ENCODE data around the gene SPTA1. TPM values are rescaled to one million over a fixed set of nuclear protein-coding genes. Genes with fewer than 3 reads are reported as not detected.

Gene SPTA1
- not detected for total RNA-seq

DNA sequence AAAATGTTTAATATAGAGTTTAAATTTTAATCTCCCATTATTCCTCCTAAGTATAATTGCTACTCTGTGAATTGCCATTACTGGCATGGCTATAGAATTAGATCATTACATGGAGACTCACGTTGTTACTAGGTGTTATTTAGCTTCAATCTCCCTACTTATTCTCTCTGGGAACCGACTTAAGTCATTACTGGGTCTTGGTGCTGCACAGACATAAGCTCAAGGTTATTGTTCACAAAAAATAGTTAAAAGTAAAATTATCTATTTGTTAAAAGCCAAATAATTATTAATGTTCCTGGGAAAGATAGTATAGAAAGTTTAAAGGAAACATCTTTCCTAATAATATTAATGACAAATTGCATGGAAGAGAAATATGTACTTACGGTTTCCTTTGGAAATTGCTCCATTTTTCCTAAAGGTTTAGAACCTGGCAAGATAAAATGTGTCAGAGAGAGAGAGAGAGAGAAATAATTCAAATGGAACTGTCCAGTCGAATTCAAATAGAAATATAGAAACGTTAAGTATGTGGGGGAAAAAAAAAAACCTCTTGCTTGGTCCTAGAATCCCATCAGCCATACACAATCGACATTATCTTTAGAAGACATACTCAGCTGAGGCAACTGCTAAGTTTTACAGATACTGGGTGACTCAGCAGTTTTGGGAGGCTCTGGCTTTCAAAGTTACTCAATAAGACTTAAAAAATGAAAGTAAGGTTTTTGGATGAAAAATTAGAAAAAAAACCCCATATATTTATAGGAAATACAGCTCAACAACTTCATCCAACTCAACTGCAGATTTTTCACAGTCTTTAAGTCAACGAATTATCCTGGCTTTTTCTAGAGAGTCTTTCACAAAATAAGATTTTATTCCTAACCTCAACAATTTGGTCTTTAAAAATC is at the start of gene SPTA1:
SPTA1 (minus strand) TSS at position 605 of the 899 bp plus-strand sequence; CDS start at position 407, 198 bp downstream.
- intact Hi-C loops (cut with DNase I) = no loop called here
- Histone ChIP-seq H3K36me3 (no peaks in the 10 kb centered on the region), H3K27ac (no peak within 1 kb of the TSS), H3K9me3 (no peaks in the 10 kb centered on the region), H3K4me1 (no peaks in the 10 kb centered on the region), H3K27me3 (no peaks in the 10 kb centered on the region), H3K4me3 (no peak within 1 kb of the TSS), H3K9ac (ENCODE audit: low read depth in 2 of 2, low read length in 2 of 2) (no peak within 1 kb of the TSS)
- TF ChIP-seq, protein P1, sequence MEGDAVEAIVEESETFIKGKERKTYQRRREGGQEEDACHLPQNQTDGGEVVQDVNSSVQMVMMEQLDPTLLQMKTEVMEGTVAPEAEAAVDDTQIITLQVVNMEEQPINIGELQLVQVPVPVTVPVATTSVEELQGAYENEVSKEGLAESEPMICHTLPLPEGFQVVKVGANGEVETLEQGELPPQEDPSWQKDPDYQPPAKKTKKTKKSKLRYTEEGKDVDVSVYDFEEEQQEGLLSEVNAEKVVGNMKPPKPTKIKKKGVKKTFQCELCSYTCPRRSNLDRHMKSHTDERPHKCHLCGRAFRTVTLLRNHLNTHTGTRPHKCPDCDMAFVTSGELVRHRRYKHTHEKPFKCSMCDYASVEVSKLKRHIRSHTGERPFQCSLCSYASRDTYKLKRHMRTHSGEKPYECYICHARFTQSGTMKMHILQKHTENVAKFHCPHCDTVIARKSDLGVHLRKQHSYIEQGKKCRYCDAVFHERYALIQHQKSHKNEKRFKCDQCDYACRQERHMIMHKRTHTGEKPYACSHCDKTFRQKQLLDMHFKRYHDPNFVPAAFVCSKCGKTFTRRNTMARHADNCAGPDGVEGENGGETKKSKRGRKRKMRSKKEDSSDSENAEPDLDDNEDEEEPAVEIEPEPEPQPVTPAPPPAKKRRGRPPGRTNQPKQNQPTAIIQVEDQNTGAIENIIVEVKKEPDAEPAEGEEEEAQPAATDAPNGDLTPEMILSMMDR (IDR thresholded peaks at IDR 0.05) = no peak
- DNase-seq = no peak

DNA sequence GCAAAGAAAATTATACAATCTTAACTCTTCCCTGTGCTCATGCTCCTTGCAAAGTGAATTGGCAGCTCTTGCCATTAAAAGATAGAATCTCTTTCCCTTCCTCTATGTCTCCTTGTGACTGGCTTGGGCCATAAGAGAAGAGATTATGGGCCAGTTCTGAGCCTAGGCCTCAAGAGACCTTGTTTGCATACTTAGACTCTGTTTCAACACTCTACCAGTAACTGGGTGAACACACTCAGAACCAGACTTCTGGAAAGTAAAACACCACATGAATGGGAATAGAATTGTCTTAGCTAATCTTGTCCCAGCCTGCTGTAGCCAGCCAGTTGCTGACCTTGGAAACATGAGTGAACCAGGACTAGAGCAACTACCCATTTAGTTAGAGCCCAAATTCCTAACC is 49.3 kb upstream of the SPTA1 start:
- TF ChIP-seq, protein P1 (IDR thresholded peaks at IDR 0.05) = no peak
- Histone ChIP-seq H3K9me3 (no peaks in the 10 kb centered on the region), H3K27me3 (no peaks in the 10 kb centered on the region), H3K4me1 (no peaks in the 10 kb centered on the region), H3K4me3 (no peak overlapping the region), H3K9ac (ENCODE audit: low read depth in 2 of 2, low read length in 2 of 2) (no peak overlapping the region), H3K27ac (no peak overlapping the region), H3K36me3 (no peaks in the 10 kb centered on the region)
- no peak for DNase-seq
- intact Hi-C loops (cut with DNase I) = no loop called here

DNA sequence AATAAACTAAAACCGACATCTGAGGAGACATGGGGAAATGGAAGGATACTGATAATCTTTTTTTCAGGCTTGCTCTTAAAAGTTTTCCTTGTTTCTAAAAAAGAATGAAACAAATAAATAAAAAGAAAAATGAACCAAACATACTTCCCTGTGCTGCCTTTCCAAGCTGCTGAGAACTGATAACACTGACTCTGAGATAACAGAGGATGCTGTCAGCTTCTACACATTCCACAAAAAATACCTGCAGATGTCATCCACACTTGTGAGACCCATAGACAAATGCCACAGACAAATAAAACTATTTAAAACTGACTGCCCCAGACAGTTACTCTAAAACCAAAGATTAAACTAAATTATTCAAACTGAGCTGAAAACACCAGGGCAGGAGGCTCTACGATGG is 46.0 kb upstream of the SPTA1 start:
- DNase-seq = no peak
- no peaks in the 10 kb centered on the region for H3K27me3 ChIP-seq

DNA sequence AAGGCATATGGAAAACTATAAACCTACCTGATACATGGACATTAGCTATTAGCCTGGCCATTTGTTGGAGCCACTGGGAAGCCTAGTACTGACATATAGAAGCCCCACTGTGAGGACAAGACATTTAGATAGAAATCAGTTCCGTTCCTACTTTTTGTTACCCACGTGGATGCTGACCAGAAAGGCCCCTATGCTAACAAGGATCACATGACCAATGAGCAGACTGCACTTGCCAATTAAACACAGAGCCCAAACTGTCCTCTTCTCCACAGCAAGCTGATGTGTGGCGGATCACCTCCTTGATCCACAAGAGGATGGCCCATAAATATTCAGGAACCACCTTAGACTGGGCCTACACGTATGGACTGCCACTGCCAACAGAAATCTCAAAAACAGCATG is 45.2 kb upstream of the SPTA1 start:
- no peak for DNase-seq
- H3K4me3 ChIP-seq = no peak overlapping the region
- H3K9ac ChIP-seq (ENCODE audit: low read depth in 2 of 2, low read length in 2 of 2) = no peak overlapping the region
- no peaks in the 10 kb centered on the region for H3K4me1 ChIP-seq
- H3K36me3 ChIP-seq = no peaks in the 10 kb centered on the region
- intact Hi-C loops (cut with DNase I) = no loop called here
- TF ChIP-seq, protein P1 (IDR thresholded peaks at IDR 0.05) = no peak
- no peaks in the 10 kb centered on the region for H3K27me3 ChIP-seq
- H3K9me3 ChIP-seq = no peaks in the 10 kb centered on the region
- no peak overlapping the region for H3K27ac ChIP-seq

More for the DNA sequence above, 46.0 kb upstream of the SPTA1 start:
- intact Hi-C loops (cut with DNase I) = no loop called here
- Histone ChIP-seq H3K9ac (ENCODE audit: low read depth in 2 of 2, low read length in 2 of 2) (no peak overlapping the region), H3K4me3 (no peak overlapping the region), H3K36me3 (no peaks in the 10 kb centered on the region), H3K9me3 (no peaks in the 10 kb centered on the region), H3K4me1 (no peaks in the 10 kb centered on the region), H3K27ac (no peak overlapping the region)
- TF ChIP-seq, protein P1 (IDR thresholded peaks at IDR 0.05) = no peak

DNA sequence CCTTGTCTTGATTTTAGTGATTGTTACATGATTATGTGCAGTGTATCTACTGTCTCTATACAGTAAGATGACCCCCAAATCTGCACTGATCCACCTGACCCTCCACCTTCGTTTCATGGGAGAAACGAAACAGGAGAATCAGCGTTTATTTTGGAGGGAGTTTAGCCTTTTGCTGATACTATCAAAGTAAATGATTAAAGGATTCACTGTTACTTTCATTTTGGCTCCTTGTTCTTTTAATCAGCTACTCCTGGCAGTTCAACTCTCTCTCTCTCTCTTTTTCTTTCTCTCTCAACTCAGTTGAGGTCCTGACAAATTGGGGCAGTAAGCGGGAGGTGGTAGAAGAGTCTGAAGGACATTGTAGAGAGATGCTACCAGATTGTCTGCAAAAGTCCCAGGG is 43.9 kb upstream of the SPTA1 start:
- intact Hi-C loops (cut with DNase I) = no loop called here
- no peaks in the 10 kb centered on the region for H3K36me3 ChIP-seq
- no peak for DNase-seq
- H3K9me3 ChIP-seq = no peaks in the 10 kb centered on the region
- no peak overlapping the region for H3K4me3 ChIP-seq
- H3K9ac ChIP-seq (ENCODE audit: low read depth in 2 of 2, low read length in 2 of 2) = no peak overlapping the region
- TF ChIP-seq, protein P1 (IDR thresholded peaks at IDR 0.05) = no peak
- H3K27ac ChIP-seq = no peak overlapping the region
- H3K27me3 ChIP-seq = no peaks in the 10 kb centered on the region
- H3K4me1 ChIP-seq = no peaks in the 10 kb centered on the region

Measured in colonic mucosa (tissue), 4 donors.